DND-41 (cell line): ENCODE data around the gene KDELR1.

ENCODE experiments used
- ATAC-seq: fragments of 200-7000 bp; cut with Tn5 transposase; 3 replicates; pipeline ENCODE4 v1.9.1; 2021; ENCODE audit warnings: low read depth; ENCODE audit not compliant: insufficient read depth
- DNase-seq: peaks from one replicate; pipeline ENCODE4 v3.0.0-alpha.2; 2020
- H2AFZ ChIP-seq: 2 replicates; pipeline ENCODE4 v1.6.0; 2012; ENCODE audit warnings: low read depth, low read length
- H3K27ac ChIP-seq: 2 replicates; pipeline ENCODE4 v1.5.1; 2012; ENCODE audit warnings: low read length, inconsistent platforms
- H3K27me3 ChIP-seq: fragments of 200-600 bp; sonication (generic); 2 replicates; pipeline ENCODE4 v1.6.0; 2012; ENCODE audit warnings: low read length, mild to moderate bottlenecking, inconsistent platforms; ENCODE audit not compliant: insufficient read depth, poor library complexity
- H3K36me3 ChIP-seq: 2 replicates; pipeline ENCODE4 v1.5.1; 2012; ENCODE audit warnings: low read length, inconsistent platforms; ENCODE audit not compliant: insufficient read depth
- H3K4me1 ChIP-seq: 2 replicates; pipeline ENCODE4 v1.5.1; 2012; ENCODE audit warnings: mild to moderate bottlenecking, low read length; ENCODE audit not compliant: insufficient read depth
- H3K4me2 ChIP-seq: 2 replicates; pipeline ENCODE4 v1.6.0; 2012; ENCODE audit warnings: mild to moderate bottlenecking, moderate library complexity, low read length, inconsistent platforms; ENCODE audit not compliant: insufficient read depth
- H3K4me3 ChIP-seq, 2 experiments: fragments of 200-600 bp in 1 of 2; shearing (Covaris generic) in 1 of 2; 2 replicates each; pipeline ENCODE4 v1.5.1; 2012 to 2016; ENCODE audit warnings: inconsistent platforms in 2 of 2, low read length in 2 of 2, mild to moderate bottlenecking in 2 of 2, low read depth in 1 of 2, moderate library complexity in 1 of 2
- H3K79me2 ChIP-seq: 2 replicates; pipeline ENCODE4 v1.6.0; 2012; ENCODE audit warnings: low read length, inconsistent platforms; ENCODE audit not compliant: insufficient read depth
- H3K9ac ChIP-seq: 2 replicates; pipeline ENCODE4 v1.6.0; 2012; ENCODE audit warnings: low read depth, mild to moderate bottlenecking, inconsistent platforms, low read length, moderate library complexity
- H3K9me3 ChIP-seq: 2 replicates; pipeline ENCODE4 v1.5.1; 2012; ENCODE audit warnings: low read length, moderate library complexity, mild to moderate bottlenecking, inconsistent platforms; ENCODE audit not compliant: insufficient read depth, severe bottlenecking
- H4K20me1 ChIP-seq: 2 replicates; pipeline ENCODE4 v1.6.0; 2012; ENCODE audit warnings: low read length; ENCODE audit not compliant: insufficient read depth
- EZH2 ChIP-seq: IDR thresholded peaks from 3 replicates; pipeline ENCODE4 v1.6.1; 2012; ENCODE audit warnings: borderline replicate concordance, low read depth, mild to moderate bottlenecking, moderate library complexity, low read length, inconsistent platforms; ENCODE audit not compliant: severe bottlenecking
- TF ChIP-seq, protein P1 (sequence below): IDR thresholded peaks from 2 replicates; pipeline ENCODE4 v1.5.1; 2012; ENCODE audit warnings: borderline replicate concordance, low read length, moderate library complexity, mild to moderate bottlenecking; ENCODE audit not compliant: poor library complexity, severe bottlenecking; ENCODE audit errors: extremely low read depth

The KDELR1 gene

DNA sequence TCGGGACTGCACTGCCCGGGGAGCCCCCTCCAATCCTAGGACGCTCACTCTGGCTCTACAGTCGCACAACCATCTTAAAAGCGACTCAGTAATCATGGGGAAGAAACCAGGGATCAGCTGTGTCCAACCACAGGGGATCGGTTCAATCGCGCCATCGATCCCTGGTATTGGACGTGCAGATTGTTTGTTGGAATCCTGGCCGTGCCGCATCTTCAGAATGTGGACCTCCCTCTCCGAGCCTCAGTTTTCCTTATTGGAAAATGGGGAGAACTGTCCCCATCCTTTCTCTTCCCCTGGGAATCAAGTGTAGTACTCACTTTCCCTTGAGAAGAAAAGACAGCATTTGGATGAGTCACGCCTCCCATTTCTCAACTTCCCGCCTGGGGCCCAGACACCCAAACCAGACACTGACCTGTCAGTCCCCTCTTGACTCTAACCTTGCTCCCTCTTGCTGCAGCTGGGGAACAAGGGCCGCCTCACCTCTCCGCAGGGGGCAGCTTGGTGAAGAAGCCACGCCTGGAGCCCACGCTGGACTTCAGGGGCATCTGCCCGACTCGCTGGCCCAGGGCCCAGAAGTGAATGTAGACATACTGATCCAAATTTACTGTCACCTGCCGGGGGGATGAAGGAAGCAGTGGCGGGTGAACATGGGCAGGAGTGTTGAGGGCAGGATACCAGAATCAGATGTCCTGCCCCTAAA, 48.4 kb downstream of the KDELR1 start:
- Histone ChIP-seq H3K27me3 (no peaks in the 10 kb centered on the region), H3K27ac (no peak overlapping the region), H3K79me2 (no peaks in the 10 kb centered on the region), H3K4me2 (no peak overlapping the region), H3K4me3 (no peak overlapping the region), H3K4me1 (no peaks in the 10 kb centered on the region), H2AFZ (no peak overlapping the region), H3K9ac (no peak overlapping the region), H4K20me1 (no peaks in the 10 kb centered on the region), H3K9me3 (no peaks in the 10 kb centered on the region), H3K36me3 (peaks cover 27% of the 10 kb centered on the region)
- ATAC-seq (no peak), DNase-seq (no peak)
- TF ChIP-seq, protein P1, sequence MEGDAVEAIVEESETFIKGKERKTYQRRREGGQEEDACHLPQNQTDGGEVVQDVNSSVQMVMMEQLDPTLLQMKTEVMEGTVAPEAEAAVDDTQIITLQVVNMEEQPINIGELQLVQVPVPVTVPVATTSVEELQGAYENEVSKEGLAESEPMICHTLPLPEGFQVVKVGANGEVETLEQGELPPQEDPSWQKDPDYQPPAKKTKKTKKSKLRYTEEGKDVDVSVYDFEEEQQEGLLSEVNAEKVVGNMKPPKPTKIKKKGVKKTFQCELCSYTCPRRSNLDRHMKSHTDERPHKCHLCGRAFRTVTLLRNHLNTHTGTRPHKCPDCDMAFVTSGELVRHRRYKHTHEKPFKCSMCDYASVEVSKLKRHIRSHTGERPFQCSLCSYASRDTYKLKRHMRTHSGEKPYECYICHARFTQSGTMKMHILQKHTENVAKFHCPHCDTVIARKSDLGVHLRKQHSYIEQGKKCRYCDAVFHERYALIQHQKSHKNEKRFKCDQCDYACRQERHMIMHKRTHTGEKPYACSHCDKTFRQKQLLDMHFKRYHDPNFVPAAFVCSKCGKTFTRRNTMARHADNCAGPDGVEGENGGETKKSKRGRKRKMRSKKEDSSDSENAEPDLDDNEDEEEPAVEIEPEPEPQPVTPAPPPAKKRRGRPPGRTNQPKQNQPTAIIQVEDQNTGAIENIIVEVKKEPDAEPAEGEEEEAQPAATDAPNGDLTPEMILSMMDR = no peak
- TF ChIP-seq EZH2 = no peak

DNA sequence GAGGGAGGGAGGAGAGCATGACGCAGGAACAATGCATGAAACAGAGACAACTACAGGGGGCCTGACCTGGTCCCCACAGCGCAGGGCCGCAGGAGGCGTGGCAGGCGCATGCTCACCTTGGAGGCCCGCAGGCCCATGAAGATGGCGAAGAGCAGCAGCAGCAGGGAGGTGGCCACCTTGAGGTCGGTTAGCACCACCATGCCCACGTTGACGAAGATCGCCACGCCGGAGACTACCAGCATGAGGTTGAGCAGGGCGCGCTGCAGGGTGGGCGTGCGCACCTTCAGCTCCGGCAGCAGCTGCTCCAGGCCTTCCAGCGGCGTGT, 49.0 kb downstream of the KDELR1 start:
- H3K9ac ChIP-seq = no peak overlapping the region
- ATAC-seq = no peak
- no peaks in the 10 kb centered on the region for H3K27me3 ChIP-seq
- H3K79me2 ChIP-seq = no peaks in the 10 kb centered on the region
- no peaks in the 10 kb centered on the region for H3K4me1 ChIP-seq
- peaks cover 27% of the 10 kb centered on the region for H3K36me3 ChIP-seq
- TF ChIP-seq EZH2 = no peak
- H3K9me3 ChIP-seq = no peaks in the 10 kb centered on the region
- H4K20me1 ChIP-seq = no peaks in the 10 kb centered on the region
- H3K27ac ChIP-seq = no peak overlapping the region
- no peak overlapping the region for H3K4me2 ChIP-seq
- DNase-seq = no peak
- no peak overlapping the region for H3K4me3 ChIP-seq
- H2AFZ ChIP-seq = no peak overlapping the region

DNA sequence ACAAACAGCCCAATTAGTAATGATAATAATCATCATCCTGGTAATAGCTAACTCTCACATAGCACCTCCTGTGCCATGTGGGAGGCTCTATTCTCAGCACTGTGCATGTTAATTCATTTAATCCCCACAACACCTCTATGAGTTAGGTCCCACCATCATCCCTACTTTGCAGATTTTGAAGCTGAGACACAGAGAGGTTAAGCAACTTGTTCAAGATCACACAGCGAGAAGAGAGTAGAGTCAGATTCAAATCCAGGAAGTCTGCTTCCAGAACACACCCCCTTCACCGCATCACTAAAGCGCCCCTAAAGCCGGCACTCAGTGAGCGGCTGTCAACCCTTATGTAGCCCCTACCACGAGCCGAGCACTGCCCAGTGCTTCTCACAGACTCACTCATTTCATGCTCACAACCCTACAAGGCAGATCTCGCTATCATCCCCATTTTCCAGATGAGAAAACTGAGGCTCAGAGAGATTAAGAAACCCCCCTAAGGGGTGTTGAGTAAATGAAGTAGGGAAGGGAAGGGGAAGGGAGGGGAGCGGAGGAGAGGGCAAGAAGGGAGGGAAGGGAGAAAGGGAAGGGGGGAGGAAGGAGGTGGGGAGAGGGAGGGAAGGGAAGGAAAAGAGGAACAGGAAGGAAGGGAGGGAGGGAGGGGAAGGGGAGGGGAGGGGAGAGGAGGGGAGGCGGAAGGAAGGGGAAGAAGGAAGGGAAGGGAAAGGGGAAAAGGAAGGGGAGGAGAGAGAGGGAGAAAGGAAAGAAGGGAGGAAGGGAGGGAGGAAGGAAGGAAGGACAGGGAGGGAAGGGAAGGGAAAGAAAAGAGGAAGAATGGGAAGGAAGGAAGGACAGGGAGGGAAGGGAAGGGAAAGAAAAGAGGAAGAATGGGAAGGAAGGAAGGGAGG, 49.6 kb downstream of the KDELR1 start:
- ATAC-seq (no peak), DNase-seq (no peak)
- TF ChIP-seq, protein P1 = no peak
- no peak for TF ChIP-seq EZH2
- H3K4me2 ChIP-seq = no peak overlapping the region
- H2AFZ ChIP-seq = no peak overlapping the region
- no peaks in the 10 kb centered on the region for H3K27me3 ChIP-seq
- H3K27ac ChIP-seq = no peak overlapping the region
- peaks cover 27% of the 10 kb centered on the region for H3K36me3 ChIP-seq
- no peaks in the 10 kb centered on the region for H3K4me1 ChIP-seq
- no peaks in the 10 kb centered on the region for H4K20me1 ChIP-seq
- H3K9ac ChIP-seq = no peak overlapping the region
- H3K4me3 ChIP-seq = no peak overlapping the region
- H3K79me2 ChIP-seq = no peaks in the 10 kb centered on the region
- no peaks in the 10 kb centered on the region for H3K9me3 ChIP-seq

DNA sequence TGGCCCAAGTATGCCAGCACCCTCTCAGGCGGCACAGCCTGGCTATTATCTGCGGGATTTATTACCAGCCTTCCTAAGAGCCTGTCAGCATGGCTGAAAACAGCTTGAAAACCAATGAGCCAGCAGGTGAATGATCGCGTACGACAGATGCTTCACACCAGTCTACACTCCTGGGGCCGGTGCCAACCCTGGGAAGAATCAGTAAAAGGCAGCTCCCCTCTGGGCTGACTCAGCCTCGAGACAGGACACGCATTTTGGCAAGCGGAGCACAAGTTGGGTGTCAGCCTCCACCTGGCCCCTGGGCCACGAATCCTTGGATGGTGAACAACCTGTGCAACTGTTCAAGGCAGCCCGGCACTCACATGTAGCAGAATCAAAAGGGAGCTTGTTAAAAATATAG, 50.4 kb downstream of the KDELR1 start:
- H3K9me3 ChIP-seq = no peaks in the 10 kb centered on the region
- no peaks in the 10 kb centered on the region for H4K20me1 ChIP-seq
- no peak for DNase-seq
- H3K79me2 ChIP-seq = no peaks in the 10 kb centered on the region
- H3K4me1 ChIP-seq = no peaks in the 10 kb centered on the region
- no peak overlapping the region for H3K27ac ChIP-seq
- H2AFZ ChIP-seq = no peak overlapping the region
- no peak for ATAC-seq
- H3K27me3 ChIP-seq = no peaks in the 10 kb centered on the region
- H3K9ac ChIP-seq = no peak overlapping the region
- no peak overlapping the region for H3K4me2 ChIP-seq
- no peak for TF ChIP-seq EZH2
- TF ChIP-seq, protein P1 = no peak
- H3K4me3 ChIP-seq = no peak overlapping the region
- H3K36me3 ChIP-seq = peaks cover 27% of the 10 kb centered on the region
